ENCODE data around the gene LCP2. TPM values are rescaled to one million over a fixed set of nuclear protein-coding genes. Genes with fewer than 3 reads are reported as not detected.

LCP2 gene
- total RNA-seq, 2 donors from 2014 or later, result 56.9 to 76.5 TPM

GRCh38 chr5:170228762-170229435, 68.7 kb downstream of the LCP2 start:
- TF ChIP-seq CTCF (IDR thresholded peaks at IDR 0.05), result no peak
- Histone ChIP-seq H3K9me3 (no peaks in the 10 kb centered on the region), H3K27ac (no peak overlapping the region), H3K4me1 (ENCODE audit: control insufficient read depth in 1 of 2, low read depth in 2 of 2) (no peaks in the 10 kb centered on the region), H3K36me3 (no peaks in the 10 kb centered on the region), H3K4me3 (no peak overlapping the region), H3K27me3 (replicated peaks; ENCODE audit: insufficient read depth) (no peaks in the 10 kb centered on the region)
- no peak for ATAC-seq (ENCODE audit: insufficient number of reproducible peaks, low FRiP score, low read depth)
- DNase-seq (ENCODE audit: low spot score), result no peak

- no peak for TF ChIP-seq CTCF (IDR thresholded peaks at IDR 0.05)
- H3K9me3 ChIP-seq, result no peaks in the 10 kb centered on the region
- no peak overlapping the region for H3K27ac ChIP-seq
- H3K4me3 ChIP-seq, result no peak overlapping the region
- H3K27me3 ChIP-seq (replicated peaks; ENCODE audit: insufficient read depth), result no peaks in the 10 kb centered on the region
- ATAC-seq (ENCODE audit: insufficient number of reproducible peaks, low FRiP score, low read depth), result no peak
- H3K36me3 ChIP-seq, result no peaks in the 10 kb centered on the region
- no peak for DNase-seq (ENCODE audit: low spot score)
- no peaks in the 10 kb centered on the region for H3K4me1 ChIP-seq (ENCODE audit: control insufficient read depth in 1 of 2, low read depth in 2 of 2)
These were observed 70.9 kb downstream of the LCP2 start for GRCh38 chr5:170226661-170227060.

DNA sequence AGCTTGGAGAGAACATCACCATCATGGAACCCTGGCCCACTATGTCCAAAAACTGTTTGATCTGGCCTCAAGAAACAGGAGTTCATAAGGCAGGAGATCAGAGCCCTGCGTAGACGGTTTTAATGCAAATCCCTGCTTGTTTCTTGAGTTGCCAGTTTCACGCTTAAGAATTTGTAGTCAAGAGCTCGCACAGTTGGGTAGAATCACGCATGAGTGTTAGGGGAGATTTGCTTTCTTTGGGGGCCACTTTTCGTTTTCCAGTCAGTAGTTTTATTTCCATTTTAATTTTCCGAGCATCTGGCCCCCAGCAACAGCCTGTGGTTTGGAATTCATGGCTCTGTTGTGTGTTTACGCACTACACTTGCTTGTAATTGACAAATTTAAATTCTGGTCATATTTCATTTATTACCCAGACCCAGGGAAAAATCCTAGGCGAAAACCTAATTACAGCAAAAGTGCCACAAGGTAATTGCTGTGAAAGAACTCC, 71.4 kb downstream of the LCP2 start:
- Histone ChIP-seq H3K9me3 (no peaks in the 10 kb centered on the region), H3K27ac (no peak overlapping the region), H3K4me1 (ENCODE audit: control insufficient read depth in 1 of 2, low read depth in 2 of 2) (no peaks in the 10 kb centered on the region), H3K27me3 (replicated peaks; ENCODE audit: insufficient read depth) (no peaks in the 10 kb centered on the region), H3K36me3 (no peaks in the 10 kb centered on the region), H3K4me3 (no peak overlapping the region)
- ATAC-seq (ENCODE audit: insufficient number of reproducible peaks, low FRiP score, low read depth) (no peak), DNase-seq (ENCODE audit: low spot score) (no peak)
- no peak for TF ChIP-seq CTCF (IDR thresholded peaks at IDR 0.05)

DNA sequence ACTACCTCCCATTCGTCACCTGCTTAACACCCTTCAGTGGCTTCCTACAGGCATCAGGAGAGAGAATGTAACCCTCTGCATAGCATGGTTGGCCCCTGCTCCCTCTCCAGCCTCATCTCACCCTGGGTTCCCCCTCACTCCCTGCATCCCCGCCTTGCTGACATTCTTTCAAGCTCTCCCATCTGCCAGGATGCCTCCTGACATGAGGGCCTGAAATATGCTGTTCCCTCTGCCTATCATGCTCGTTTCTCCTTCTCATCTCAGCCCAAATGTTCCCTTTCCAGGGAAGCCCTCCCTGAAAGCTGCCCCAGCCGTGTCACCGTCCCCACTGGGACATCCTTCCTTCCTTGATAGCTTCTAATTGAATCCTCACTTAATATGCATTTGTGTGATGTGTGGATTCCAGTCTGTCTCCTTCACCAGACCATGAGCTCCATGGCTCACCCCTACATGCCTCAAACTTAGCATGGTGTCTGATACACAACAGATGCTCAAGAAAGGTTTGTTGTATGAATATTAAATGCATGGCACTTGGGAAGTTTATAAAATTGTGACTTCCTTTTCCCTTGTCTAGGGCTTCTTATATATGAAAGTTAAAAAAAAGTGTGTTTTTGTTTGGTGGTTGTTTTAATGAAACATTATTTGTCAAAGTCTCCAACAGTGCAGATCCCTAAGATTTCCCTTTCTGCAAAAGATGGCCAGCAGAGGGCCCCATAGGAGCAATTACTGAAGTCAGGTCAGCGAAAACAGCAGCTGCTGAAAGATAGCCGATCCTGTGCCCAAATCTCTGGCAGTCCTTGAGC, 72.0 kb downstream of the LCP2 start:
- TF ChIP-seq CTCF (IDR thresholded peaks at IDR 0.05), result peak; percentile 54
- ATAC-seq (ENCODE audit: insufficient number of reproducible peaks, low FRiP score, low read depth) (no peak), DNase-seq (ENCODE audit: low spot score) (peak; percentile 33)
- no peak overlapping the region for H3K27ac ChIP-seq
- no peaks in the 10 kb centered on the region for H3K27me3 ChIP-seq (replicated peaks; ENCODE audit: insufficient read depth)
- H3K36me3 ChIP-seq, result no peaks in the 10 kb centered on the region
- no peak overlapping the region for H3K4me3 ChIP-seq
- no peaks in the 10 kb centered on the region for H3K4me1 ChIP-seq (ENCODE audit: control insufficient read depth in 1 of 2, low read depth in 2 of 2)
- H3K9me3 ChIP-seq, result no peaks in the 10 kb centered on the region

DNA sequence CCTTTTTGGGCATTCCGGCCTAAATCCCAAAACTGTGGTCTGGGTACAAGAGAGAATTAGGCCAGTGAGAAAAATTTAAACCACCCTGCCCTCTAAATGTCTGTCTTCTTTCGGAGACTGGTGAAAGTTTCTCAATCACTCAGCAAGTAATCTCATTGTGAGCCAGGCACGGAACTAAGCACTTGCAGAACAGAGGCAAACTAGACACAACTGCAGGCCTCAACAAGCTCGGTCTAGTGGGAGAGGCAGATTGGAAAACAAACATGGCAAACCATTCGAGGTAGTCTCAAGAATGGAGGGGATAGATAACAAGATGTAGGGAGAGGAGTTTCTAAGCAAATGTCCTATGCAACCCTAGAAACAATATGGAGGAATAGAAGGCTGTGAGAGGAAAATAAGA, 73.7 kb downstream of the LCP2 start:
- no peak overlapping the region for H3K27ac ChIP-seq
- H3K4me3 ChIP-seq, result no peak overlapping the region
- no peaks in the 10 kb centered on the region for H3K4me1 ChIP-seq (ENCODE audit: control insufficient read depth in 1 of 2, low read depth in 2 of 2)

More for the DNA sequence above, 73.7 kb downstream of the LCP2 start:
- no peaks in the 10 kb centered on the region for H3K27me3 ChIP-seq (replicated peaks; ENCODE audit: insufficient read depth)
- ATAC-seq (ENCODE audit: insufficient number of reproducible peaks, low FRiP score, low read depth) (no peak), DNase-seq (ENCODE audit: low spot score) (no peak)
- H3K36me3 ChIP-seq, result no peaks in the 10 kb centered on the region
- no peak for TF ChIP-seq CTCF (IDR thresholded peaks at IDR 0.05)
- no peaks in the 10 kb centered on the region for H3K9me3 ChIP-seq

Data from thoracic aorta (tissue), 2 donors.